HG03565 (cell line): ENCODE data around the gene MEGF10.

ENCODE experiments used
- ATAC-seq: cut with Tn5 transposase; IDR thresholded peaks from one replicate; pipeline ENCODE4 v1.9.1; 2021; ENCODE audit warnings: mild to moderate bottlenecking, moderate library complexity; ENCODE audit not compliant: unreplicated experiment

Gene MEGF10

DNA sequence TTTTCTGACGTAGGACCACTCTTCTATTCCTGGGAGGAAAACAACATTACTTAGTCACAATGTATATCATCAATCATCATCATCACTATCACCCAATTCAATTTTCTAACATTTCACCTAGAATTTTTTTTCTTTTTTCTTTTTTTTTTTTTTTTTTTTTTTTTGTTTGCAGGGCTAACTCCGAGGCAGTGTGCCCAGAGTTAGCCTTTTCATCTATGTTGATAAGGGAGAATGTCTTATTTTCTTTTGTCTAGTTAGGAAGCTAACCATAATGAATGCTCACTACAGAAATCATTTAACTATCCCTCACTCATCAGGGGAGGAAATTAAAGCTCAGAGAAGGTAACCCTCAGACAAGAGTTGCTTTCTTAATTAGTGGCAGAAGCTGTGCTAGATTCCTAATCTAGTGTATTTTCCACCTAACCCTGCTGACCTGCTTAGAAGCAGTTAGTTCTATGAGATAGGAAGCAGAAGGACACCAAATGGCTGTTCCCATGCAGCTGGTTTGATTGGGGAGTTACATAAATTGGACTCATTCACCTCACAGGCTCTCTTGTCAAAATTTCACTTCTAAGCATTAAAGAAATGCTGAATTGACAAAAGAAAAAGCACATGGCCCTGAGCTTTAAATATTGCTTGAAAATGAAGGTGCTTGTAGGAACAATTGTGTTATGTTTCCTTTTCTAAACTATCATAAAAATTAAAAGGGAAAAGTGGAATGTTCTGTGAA lies 218.2 kb downstream of the MEGF10 start:
- no peak for ATAC-seq
